GM21737 (cell line): ENCODE results near the gene TAC3.
"Not testable (repeated sequence)": the region's sequence is repeated elsewhere in the genome, so short reads cannot be mapped to it uniquely, and the experiment has no call there.

Experiments used
- ATAC-seq: cut with Tn5 transposase; IDR thresholded peaks from one replicate; pipeline ENCODE4 v1.9.1; 2021; ENCODE audit warnings: mild to moderate bottlenecking, moderate library complexity; ENCODE audit not compliant: unreplicated experiment

The TAC3 gene

GRCh38 chr12:56987551-56988053 lies 28.7 kb downstream of the TAC3 start:
- no peak for ATAC-seq

- no peak for ATAC-seq
These were observed 29.3 kb downstream of the TAC3 start for GRCh38 chr12:56987011-56987410.

- ATAC-seq: not testable (repeated sequence)
These were observed 30.6 kb downstream of the TAC3 start for GRCh38 chr12:56985714-56986113.

GRCh38 chr12:56983386-56983785 lies 32.9 kb downstream of the TAC3 start:
- ATAC-seq: no peak

- ATAC-seq: not testable (repeated sequence)
These were observed 33.6 kb downstream of the TAC3 start for GRCh38 chr12:56982578-56983236.

- no peak for ATAC-seq
These were observed 35.3 kb downstream of the TAC3 start for GRCh38 chr12:56980941-56981530.

GRCh38 chr12:56980268-56980667 lies 36.1 kb downstream of the TAC3 start:
- ATAC-seq: no peak

GRCh38 chr12:56979628-56980027 lies 36.7 kb downstream of the TAC3 start:
- ATAC-seq: no peak

GRCh38 chr12:56978397-56979138 lies 37.8 kb downstream of the TAC3 start:
- ATAC-seq: no peak

- ATAC-seq: not testable (repeated sequence)
These were observed 39.0 kb downstream of the TAC3 start for GRCh38 chr12:56977361-56977760.

GRCh38 chr12:56974224-56974623 lies 42.1 kb downstream of the TAC3 start:
- ATAC-seq: not testable (repeated sequence)

GRCh38 chr12:56968910-56969309 lies 47.4 kb downstream of the TAC3 start:
- ATAC-seq: not testable (repeated sequence)

- not testable (repeated sequence) for ATAC-seq
These were observed 50.2 kb downstream of the TAC3 start for GRCh38 chr12:56965997-56966642.

GRCh38 chr12:56965124-56965523 lies 51.2 kb downstream of the TAC3 start:
- ATAC-seq: not testable (repeated sequence)

- ATAC-seq: not testable (repeated sequence)
These were observed 52.8 kb downstream of the TAC3 start for GRCh38 chr12:56963557-56963956.

GRCh38 chr12:56962247-56962646 lies 54.1 kb downstream of the TAC3 start:
- ATAC-seq: not testable (repeated sequence)
